Measurements from ENCODE around the gene PCDHGA1.
"Not testable (repeated sequence)": the region's sequence is repeated elsewhere in the genome, so short reads cannot be mapped to it uniquely, and the experiment has no call there.

Gene PCDHGA1

DNA sequence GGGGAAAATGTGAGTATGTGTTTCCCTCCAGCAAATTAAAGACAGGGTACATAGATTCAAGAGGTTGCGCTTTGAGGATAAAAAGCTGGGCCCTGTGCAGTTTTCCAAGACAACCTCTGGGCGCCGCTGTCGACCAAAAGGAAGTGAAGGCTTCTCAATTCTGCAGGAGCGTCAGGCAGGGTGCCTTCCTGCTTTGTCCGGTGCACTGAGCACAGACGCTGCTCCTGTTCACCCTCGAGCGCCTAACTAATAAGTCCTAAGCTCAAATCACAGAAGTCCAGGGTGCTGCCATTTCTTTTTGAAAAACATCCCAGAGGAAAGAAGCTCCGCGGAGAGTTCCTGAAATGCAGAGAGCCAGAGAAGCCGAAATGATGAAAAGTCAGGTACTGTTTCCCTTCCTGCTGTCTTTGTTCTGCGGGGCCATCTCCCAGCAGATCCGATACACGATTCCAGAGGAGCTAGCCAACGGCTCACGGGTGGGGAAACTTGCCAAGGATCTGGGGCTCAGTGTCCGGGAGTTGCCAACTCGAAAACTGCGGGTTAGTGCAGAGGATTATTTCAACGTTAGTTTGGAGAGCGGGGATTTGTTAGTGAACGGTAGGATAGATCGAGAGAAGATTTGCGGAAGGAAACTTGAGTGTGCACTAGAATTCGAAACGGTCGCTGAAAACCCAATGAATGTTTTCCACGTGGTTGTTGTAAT lies 19.8 kb downstream of the PCDHGA1 start, which contains the start of gene PCDHGB1:
PCDHGB1 (plus strand) TSS at position 183 of the 703 bp plus-strand sequence; CDS start at position 345, 162 bp downstream.
- peak; percentile 76 for DNase-seq

DNA sequence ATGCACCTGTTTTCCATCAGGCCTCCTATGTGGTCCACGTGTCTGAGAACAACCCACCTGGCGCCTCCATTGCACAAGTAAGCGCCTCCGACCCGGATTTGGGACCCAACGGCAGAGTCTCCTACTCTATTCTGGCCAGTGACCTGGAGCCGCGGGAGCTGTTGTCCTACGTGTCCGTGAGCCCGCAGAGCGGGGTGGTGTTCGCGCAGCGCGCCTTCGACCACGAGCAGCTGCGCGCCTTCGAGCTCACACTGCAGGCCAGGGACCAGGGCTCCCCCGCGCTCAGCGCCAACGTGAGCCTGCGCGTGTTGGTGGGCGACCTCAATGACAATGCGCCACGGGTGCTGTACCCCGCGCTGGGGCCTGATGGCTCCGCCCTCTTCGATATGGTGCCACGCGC lies 21.3 kb downstream of the PCDHGA1 start:
- DNase-seq, result no peak

DNA sequence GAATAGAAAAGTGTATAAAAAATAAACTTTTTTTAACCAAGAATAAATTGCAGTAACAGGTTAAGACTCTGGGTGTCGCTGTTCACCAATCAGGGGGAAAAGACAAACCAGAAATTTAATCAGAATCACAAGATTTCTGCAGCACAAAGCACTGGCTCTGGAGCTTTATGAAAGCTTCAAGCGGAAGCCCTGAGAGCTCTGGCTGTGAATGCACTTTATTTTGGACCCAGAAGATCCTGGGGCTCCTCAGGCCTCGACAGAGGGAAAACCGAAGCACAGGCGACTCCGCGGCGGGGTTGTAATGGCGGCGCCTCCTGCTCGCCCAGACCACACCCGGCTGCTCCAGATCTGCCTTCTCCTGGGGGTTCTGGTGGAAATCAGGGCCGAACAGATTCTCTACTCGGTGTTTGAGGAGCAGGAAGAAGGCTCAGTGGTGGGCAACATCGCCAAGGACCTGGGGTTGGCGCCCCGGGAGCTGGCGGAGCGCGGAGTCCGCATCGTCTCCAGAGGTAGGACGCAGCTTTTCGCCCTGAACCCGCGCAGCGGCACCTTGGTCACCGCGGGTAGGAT lies 24.7 kb downstream of the PCDHGA1 start, which contains the start of gene PCDHGA4:
PCDHGA4 (plus strand) TSS at position 122 of the 570 bp plus-strand sequence; CDS start at position 209, 87 bp downstream.
- no peak for DNase-seq

DNA sequence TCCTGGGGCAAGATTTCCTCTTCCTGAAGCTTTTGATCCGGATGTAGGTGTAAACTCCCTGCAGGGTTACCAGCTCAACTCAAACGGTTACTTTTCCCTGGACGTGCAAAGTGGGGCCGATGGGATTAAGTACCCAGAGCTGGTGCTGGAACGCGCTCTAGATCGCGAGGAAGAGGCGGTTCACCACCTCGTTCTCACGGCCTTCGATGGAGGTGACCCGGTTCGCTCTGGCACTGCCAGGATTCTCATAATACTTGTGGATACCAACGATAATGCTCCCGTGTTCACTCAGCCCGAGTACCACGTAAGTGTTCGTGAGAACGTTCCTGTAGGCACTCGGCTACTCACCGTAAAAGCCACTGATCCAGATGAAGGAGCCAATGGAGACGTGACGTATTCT lies 25.3 kb downstream of the PCDHGA1 start:
- DNase-seq, result no peak

DNA sequence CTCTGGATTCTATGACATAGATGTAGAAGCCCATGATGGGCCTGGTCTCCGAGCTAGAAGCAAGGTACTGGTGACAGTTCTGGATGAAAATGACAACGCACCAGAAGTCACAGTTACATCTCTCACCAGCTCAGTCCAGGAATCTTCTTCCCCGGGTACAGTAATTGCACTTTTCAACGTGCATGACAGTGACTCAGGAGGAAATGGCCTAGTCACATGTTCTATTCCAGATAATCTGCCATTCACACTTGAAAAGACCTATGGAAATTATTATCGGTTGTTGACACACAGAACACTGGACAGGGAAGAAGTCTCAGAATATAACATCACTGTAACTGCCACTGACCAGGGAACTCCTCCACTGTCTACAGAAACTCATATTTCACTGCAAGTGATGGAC lies 25.8 kb downstream of the PCDHGA1 start:
- no peak for DNase-seq

DNA sequence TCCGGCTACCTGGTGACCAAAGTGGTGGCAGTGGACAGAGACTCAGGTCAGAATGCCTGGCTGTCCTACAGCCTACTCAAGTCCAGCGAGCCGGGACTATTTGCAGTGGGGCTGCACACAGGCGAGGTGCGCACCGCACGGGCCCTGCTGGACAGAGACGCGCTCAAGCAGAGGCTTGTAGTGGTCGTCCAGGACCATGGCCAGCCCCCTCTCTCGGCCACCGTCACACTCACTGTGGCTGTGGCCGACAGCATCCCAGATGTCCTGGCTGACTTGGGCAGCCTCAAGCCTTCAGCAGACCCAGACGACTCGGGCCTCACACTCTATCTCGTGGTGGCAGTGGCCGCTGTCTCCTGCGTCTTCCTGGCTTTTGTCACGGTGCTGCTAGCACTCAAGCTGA lies 26.6 kb downstream of the PCDHGA1 start:
- no peak for DNase-seq

DNA sequence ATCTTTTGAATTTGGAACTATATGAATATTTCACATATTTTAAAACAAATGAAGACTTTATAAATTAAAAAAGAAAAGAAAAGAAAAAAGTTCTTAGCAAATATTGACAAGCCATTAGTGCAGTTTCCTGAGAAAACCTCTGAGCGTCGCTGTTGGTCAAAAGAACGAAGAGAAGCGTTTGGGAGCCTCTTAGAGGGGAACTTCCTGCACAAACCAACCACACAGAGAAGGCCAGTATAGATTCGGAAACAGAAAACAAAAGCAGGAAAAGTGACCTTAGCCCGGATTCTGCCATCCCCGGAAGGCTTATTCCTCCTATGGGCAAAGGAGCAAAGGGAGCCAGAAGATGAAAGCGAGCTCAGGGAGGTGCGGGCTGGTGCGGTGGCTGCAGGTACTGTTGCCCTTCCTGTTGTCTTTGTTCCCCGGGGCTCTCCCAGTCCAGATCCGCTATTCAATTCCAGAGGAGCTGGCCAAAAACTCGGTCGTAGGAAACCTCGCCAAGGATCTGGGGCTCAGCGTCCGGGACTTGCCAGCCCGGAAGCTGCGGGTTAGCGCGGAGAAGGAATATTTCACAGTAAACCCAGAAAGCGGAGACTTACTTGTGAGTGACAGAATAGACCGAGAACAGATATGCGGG lies 29.6 kb downstream of the PCDHGA1 start, which contains the start of gene PCDHGB2:
PCDHGB2 (plus strand) TSS at position 205 of the 637 bp plus-strand sequence; CDS start at position 347, 142 bp downstream.
- DNase-seq, result peak; percentile 68

DNA sequence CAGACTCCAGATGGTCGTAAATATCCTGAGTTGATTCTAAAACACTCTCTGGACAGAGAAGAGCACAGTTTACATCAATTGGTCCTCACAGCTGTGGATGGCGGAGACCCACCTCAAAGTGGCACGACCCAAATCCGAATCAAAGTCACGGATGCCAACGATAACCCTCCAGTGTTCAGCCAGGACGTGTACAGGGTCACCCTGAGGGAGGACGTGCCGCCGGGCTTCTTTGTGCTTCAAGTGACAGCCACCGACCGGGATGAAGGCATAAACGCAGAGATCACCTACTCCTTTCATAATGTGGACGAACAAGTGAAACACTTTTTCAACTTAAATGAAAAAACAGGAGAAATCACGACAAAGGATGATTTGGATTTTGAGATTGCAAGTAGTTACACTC lies 30.4 kb downstream of the PCDHGA1 start:
- no peak for DNase-seq

DNA sequence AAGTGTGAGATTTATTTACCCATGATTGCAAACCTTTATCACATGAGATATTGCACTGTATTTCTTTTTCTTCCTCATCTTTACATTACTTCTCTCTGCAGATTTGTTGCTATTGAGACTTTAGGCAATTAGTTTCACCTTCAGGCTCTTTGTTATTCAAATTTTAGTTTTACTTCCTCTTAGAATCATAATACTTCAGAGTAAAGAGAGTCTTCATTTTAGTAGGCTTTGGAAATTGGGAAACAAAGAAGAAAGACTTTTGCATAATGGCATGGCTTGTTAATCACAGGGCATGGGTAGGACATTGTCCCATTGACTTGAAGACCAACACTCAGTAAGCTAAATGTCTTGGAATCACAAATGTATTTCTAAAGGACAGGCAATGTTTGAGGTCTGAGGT lies 32.4 kb downstream of the PCDHGA1 start:
- no peak for DNase-seq

DNA sequence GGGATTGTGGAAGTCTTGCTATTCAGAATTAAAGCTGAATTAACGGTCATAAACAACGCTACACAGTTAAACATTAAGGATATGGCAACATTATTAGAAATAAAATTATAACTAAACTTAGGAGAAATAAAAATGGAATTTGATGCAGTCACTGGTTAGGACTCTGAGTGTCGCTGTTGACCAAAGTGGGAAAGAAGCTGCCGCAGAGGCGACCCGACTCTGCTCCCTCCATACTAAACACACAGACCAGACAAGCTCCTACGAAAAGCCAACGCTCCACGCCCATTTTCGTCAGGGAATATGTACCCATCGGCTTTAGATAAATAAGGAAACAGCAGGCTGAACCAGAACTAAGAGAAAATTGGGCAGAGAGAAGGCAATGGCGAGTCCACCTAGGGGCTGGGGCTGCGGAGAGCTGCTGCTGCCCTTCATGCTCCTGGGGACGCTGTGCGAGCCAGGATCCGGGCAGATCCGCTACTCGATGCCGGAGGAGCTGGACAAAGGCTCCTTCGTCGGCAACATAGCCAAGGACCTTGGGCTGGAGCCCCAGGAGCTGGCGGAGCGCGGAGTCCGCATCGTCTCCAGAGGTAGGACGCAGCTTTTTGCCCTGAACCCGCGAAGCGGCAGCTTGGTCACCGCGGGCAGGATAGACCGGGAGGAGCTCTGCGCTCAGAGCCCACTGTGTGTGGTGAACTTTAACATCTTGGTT lies 33.8 kb downstream of the PCDHGA1 start, which contains the start of gene PCDHGA5:
PCDHGA5 (plus strand) TSS at position 211 of the 709 bp plus-strand sequence; CDS start at position 380, 169 bp downstream.
- peak; percentile 21 for DNase-seq

DNA sequence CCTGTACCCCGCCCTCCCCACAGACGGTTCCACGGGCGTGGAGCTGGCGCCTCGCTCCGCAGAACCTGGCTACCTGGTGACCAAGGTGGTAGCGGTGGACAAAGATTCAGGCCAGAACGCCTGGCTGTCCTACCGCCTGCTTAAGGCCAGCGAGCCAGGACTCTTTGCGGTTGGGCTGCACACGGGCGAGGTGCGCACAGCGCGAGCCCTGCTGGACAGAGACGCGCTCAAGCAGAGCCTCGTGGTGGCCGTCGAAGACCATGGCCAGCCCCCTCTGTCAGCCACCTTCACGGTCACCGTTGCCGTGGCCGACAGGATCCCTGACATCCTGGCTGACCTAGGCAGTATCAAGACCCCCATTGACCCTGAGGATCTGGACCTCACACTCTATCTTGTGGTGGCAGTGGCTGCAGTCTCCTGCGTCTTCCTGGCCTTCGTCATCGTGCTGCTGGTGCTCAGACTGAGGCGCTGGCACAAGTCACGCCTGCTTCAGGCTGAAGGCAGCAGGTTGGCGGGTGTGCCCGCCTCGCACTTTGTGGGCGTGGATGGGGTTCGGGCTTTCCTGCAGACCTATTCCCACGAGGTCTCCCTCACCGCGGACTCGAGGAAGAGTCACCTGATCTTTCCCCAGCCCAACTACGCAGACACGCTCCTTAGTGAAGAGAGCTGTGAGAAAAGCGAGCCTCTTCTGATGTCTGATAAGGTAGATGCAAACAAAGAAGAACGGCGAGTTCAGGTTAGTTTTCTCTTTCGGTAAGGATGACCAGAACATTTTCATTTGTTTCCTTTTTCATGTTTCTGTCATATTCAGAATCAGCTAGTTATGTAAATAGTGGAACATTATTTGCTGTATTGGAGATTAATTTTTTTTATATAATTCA lies 35.9 kb downstream of the PCDHGA1 start:
- DNase-seq, result no peak

DNA sequence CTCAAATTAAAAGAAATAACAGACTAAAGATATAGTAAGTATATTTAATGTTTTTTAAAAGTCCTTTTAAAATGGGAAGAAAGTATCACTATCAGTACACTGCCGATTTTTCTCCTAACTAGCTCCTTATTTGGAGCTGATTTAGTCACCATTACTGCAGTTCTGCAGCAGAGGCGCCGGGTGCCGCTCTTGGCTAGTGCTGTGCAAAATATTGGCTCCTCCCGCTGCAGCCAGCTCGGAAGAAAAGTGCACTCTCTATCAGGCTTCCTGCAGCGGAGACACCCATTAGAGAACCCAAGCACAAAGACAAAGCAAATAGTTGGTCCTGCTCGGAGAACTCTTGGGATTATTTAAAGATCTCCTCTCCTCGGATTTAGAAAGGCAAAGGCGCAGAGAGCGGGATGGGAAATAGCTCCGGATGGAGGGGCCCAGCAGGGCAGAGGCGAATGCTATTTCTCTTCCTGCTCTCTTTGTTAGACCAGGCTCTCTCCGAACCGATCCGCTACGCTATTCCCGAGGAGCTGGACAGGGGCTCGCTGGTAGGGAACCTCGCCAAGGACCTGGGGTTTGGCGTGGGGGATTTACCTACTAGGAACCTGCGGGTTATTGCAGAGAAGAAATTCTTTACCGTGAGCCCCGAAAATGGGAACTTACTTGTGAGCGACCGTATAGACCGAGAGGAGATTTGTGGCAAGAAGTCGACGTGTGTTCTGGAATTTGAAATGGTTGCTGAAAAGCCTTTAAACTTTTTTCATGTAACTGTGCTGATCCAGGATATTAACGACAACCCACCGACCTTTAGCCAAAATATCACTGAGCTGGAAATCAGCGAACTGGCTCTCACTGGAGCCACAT lies 39.9 kb downstream of the PCDHGA1 start, which contains the start of gene PCDHGB3:
PCDHGB3 (plus strand) TSS at position 249 of the 855 bp plus-strand sequence; CDS start at position 402, 153 bp downstream.
- DNase-seq, result peak; percentile 71

DNA sequence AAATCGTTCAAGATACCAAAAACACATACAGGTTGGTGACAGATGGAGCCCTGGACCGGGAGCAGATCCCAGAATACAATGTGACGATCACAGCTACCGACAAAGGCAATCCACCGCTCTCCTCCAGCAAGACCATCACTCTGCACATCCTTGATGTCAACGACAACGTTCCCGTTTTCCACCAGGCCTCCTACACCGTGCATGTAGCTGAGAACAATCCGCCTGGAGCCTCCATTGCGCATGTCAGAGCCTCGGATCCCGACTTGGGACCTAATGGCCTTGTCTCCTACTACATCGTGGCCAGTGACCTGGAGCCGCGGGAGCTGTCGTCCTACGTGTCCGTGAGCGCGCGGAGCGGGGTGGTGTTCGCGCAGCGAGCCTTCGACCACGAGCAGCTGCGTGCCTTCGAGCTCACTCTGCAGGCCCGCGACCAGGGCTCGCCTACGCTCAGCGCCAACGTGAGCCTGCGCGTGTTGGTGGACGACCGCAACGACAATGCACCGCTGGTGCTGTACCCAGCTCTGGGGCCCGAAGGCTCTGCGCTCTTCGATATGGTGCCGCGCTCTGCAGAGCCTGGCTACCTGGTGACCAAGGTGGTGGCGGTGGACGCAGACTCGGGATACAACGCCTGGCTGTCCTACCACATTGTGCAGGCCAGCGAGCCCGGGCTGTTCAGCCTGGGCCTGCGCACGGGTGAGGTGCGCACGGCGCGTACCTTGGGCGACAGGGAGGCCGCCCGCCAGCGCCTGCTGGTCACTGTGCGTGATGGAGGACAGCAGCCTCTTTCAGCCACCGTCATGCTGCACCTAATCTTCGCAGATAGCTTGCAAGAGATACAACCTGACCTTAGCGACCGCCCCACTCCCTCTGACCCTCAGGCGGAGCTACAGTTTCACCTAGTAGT lies 41.5 kb downstream of the PCDHGA1 start:
- DNase-seq, result no peak

DNA sequence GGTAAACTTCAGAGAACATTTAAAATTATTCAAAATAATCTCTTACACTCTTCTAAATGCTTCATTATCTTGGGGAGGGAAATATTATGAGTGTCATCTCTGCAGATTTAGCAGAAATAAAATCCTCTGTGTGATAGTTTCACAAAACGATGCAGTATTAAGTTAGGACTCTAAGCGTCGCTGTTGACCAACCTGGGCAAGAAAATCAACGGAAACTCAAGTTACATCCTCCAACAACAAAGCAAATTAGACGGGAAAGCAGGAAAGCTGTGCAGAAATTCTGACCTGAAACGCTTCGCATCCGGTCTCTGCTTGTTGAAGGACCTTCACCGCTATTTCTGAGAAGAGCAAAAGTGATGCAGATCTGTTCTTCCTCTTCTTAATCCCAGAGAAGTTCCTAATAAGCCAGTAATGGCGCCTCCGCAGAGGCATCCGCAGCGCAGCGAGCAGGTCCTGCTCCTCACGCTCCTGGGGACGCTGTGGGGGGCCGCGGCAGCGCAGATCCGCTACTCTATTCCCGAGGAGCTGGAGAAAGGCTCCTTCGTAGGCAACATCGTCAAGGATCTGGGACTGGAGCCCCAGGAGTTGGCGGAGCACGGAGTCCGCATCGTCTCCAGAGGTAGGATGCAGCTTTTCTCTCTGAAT lies 43.5 kb downstream of the PCDHGA1 start, which contains the start of gene PCDHGA6:
PCDHGA6 (plus strand) TSS at position 219 of the 645 bp plus-strand sequence; CDS start at position 412, 193 bp downstream.
- DNase-seq, result peak; percentile 39

DNA sequence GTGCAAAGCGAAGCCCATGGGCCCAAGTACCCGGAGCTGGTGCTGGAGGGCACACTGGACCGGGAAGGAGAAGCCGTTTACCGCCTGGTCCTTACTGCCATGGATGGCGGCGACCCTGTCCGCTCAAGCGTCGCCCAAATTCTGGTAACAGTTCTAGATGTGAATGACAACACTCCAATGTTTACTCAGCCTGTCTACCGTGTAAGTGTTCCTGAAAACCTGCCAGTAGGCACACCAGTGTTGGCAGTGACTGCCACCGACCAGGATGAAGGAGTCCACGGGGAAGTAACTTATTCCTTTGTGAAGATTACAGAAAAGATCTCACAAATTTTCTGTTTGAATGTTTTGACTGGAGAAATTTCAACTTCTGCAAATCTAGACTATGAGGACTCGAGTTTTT lies 44.3 kb downstream of the PCDHGA1 start:
- no peak for DNase-seq

DNA sequence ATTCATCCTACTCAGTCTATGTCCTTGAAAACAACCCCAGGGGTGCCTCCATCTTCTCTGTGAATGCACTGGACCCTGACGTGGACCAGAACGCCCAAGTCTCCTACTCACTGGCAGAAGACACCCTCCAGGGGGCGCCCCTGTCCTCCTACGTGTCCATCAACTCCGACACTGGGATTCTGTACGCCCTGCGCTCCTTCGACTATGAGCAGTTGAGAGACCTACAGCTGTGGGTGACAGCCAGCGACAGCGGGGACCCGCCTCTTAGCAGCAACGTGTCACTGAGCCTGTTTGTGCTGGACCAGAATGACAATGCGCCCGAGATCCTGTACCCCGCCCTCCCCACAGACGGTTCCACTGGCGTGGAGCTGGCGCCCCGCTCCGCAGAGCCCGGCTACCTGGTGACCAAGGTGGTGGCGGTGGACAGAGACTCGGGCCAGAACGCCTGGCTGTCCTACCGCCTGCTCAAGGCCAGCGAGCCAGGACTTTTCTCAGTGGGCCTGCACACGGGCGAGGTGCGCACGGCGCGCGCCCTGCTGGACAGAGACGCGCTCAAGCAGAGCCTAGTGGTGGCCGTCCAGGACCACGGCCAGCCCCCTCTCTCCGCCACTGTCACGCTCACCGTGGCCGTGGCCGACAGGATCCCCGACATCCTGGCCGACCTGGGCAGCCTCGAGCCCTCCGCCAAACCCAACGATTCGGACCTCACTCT lies 45.3 kb downstream of the PCDHGA1 start:
- not testable (repeated sequence) for DNase-seq

DNA sequence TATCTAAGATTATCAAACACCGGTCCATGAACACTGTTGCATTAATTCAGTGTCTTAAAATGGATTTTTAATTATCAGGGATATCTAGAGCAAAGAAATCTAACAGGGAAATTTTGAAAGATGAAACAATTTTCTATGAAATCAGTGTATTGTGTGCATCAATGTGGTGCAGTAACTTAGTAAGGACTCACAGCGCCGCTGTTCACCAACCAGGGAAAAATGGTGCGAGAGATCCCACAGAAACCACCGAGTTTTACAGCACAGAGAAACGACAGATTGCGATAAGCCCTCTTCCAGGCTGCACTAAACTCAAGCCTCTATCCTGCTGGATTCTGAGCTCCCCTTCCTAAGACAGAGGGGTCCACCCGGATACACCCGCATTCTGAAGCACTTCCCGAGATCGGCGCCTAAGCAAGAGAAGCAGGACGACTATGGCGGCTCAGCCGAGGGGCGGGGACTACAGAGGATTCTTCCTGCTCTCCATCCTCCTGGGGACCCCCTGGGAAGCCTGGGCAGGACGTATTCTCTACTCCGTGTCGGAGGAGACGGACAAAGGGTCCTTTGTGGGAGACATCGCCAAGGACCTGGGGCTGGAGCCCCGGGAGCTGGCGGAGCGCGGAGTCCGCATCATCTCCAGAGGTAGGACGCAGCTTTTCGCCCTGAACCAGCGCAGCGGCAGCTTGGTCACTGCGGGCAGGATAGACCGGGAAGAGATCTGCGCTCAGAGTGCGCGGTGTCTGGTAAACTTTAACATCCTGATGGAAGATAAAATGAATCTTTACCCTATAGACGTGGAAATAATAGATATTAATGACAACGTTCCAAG lies 52.4 kb downstream of the PCDHGA1 start, which contains the start of gene PCDHGA7:
PCDHGA7 (plus strand) TSS at position 274 of the 826 bp plus-strand sequence; CDS start at position 432, 158 bp downstream.
- DNase-seq, result peak; percentile 62
